Measurements from ENCODE around the gene PRAMEF8. TPM values are rescaled to one million over a fixed set of nuclear protein-coding genes. Genes with fewer than 3 reads are reported as not detected.

Gene PRAMEF8
- total RNA-seq = not detected in 2 replicates

DNA sequence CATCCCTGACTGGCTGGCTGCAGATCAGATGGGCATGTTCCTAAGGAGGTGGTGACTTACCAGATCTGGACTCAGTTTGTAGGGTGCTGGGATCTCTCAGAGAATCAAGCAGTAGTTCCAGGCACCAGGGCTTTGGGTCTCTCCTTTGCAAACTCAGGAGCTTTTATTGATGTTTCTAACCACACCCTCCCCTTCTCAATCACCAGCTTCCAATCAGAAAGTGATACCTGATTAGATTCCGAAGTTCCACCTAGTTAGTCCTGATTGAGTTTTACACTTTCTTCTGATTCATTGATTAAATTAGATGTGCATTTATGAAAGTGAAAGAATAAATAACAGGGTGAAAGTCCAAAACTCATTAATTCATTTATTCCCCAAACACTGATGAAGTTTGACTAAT, at the start of gene PRAMEF8:
Gene PRAMEF8, minus strand, starts transcription at position 101 of the 400 bp plus-strand sequence. CDS start 1,046 bp downstream, outside the sequence.

DNA sequence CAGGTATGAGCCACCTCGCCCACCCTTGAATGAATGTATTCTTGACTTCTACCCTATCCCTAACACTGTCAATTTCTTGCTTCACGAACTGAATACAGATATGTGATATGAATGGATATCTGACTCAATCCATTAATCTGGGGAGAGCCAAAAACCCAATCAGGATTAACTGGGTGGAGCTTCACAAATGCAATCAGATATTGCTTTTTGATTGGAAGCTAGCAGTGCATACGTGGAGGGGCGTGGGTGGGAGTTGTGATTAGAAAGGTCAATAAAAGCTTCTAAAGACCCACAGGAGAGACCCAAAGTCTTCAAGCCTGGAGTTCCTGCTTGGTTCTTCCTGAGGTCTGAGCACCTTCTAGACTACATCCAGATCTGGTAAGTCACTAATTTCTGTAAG, 30.3 kb upstream of the PRAMEF8 start, which contains the start of gene PRAMEF15:
Gene PRAMEF15, plus strand, starts transcription at position 301 of the 400 bp plus-strand sequence. CDS start 2,827 bp downstream, outside the sequence.

DNA sequence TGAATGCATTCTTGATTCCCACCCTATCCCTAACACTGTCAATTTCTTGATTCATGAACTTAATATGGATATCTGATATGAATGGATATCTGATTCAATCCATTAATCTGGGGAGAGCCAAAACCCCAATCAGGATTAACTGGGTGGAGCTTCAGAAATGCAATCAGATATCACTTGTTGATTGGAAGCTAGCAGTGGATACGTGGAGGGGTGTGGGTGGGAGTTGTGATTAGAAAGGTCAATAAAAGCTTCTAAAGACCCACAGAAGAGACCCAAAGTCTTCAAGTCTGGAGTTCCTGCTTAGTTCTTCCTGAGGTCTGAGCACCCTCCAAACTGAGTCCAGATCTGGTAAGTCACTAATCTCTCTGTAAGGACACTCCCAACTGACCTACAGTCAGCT, 18.3 kb upstream of the PRAMEF8 start, which contains the start of gene PRAMEF33:
Gene PRAMEF33, plus strand, starts transcription at position 301 of the 400 bp plus-strand sequence. CDS start 2,416 bp downstream, outside the sequence.

DNA sequence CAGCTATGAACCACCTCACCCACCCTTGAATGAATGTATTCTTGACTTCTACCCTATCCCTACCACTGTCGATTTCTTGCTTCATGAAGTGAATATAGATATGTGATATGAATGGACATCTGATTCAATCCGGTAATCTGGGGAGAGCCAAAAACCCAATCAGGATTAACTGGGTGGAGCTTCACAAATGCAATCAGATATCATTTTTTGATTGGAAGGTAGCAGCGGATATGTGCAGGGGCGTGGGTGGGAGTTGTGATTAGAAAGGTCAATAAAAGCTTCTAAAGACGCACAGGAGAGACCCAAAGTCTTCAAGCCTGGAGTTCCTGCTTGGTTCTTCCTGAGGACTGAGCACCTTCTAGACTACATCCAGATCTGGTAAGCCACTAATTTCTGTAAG, 31.0 kb downstream of the PRAMEF8 start, which contains the start of gene PRAMEF5:
Gene PRAMEF5, plus strand, starts transcription at position 301 of the 400 bp plus-strand sequence. CDS start 5,071 bp downstream, outside the sequence.

Small RNAs within 50 kb of the gene (small RNA-seq; reads per million reads assigned to genes)
- gene RNU6-771P = not detected

Other genes with a start within 250 kb of the PRAMEF8 start
- gene PRAMEF27, start 228.6 kb downstream of the PRAMEF8 start, total RNA-seq = not detected in 2 replicates
- not detected in 2 replicates for gene HNRNPCL3, start 224.4 kb downstream of the PRAMEF8 start, total RNA-seq
- not detected in 2 replicates for gene PRAMEF25, start 214.4 kb downstream of the PRAMEF8 start, total RNA-seq
- gene HNRNPCL2, start 168.3 kb downstream of the PRAMEF8 start, total RNA-seq = not detected in 2 replicates
- not detected in 2 replicates for gene PRAMEF26, start 129.1 kb downstream of the PRAMEF8 start, total RNA-seq
- gene HNRNPCL4, start 119.5 kb downstream of the PRAMEF8 start, total RNA-seq = not detected in 2 replicates
- not detected in 2 replicates for gene PRAMEF9, start 113.3 kb downstream of the PRAMEF8 start, total RNA-seq
- gene PRAMEF13, start 83.7 kb downstream of the PRAMEF8 start, total RNA-seq = not detected in 2 replicates
- gene PRAMEF18, start 59.0 kb downstream of the PRAMEF8 start, total RNA-seq = not detected in 2 replicates
- not detected in 2 replicates for gene PRAMEF5, start 30.9 kb downstream of the PRAMEF8 start, total RNA-seq
- not detected in 2 replicates for gene PRAMEF33, start 18.4 kb upstream of the PRAMEF8 start, total RNA-seq
- gene PRAMEF15, start 30.4 kb upstream of the PRAMEF8 start, total RNA-seq = not detected in 2 replicates
- gene PRAMEF14, start 62.0 kb upstream of the PRAMEF8 start, total RNA-seq = not detected in 2 replicates
- gene PRAMEF19, start 86.8 kb upstream of the PRAMEF8 start, total RNA-seq = not detected in 2 replicates
- gene PRAMEF17, start 104.5 kb upstream of the PRAMEF8 start, total RNA-seq = not detected in 2 replicates
- gene PRAMEF20, start 125.3 kb upstream of the PRAMEF8 start, total RNA-seq = not detected in 2 replicates
- under 0.01 TPM in 1 of 2 replicates, not detected in the other for gene LRRC38, start 228.9 kb upstream of the PRAMEF8 start, total RNA-seq